ENCODE results near the gene PSRC1. TPM values are rescaled to one million over a fixed set of nuclear protein-coding genes. Genes with fewer than 3 reads are reported as not detected.

The PSRC1 gene
- total and polyA plus RNA-seq, 2 donors (not counting 3 experiments of a cell fraction or from before 2014, with no cell fraction given), result 25.0 to 29.3 TPM

DNA sequence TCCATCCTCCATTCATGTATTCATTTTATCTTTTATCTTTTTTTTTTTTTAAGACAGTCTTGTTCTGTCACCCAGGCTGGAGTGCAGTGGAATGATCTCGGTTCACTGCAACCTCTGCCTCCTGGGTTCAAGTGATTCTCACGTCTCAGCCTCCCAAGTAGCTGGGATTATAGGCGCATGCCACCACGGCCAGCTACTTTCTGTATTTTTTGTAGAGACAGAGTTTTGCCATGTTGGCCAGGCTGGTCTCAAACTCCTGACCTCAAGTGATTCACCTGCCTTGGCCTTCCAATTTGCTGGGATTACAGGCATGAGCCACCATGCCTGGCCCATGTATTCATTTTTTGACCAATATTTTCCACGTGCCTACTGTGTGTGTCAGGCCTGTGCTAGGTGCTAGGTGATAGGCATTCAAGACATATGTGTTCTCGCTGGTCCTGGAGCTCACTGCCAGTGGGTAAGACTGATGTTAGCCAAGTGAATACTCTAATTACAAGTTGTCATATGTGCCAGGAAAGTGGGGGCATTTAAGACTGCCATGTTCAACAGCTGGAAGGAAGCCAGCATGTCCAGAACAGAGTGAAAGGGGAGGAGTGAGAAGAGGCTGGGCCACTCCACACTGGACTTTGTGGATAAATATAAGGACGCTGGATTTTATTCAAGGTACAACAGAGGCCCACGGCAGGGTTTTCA, 38.9 kb downstream of the PSRC1 start:
- Histone ChIP-seq H3K27me3 (ENCODE audit: control insufficient read depth in 2 of 2, insufficient read depth in 2 of 2, low read length in 2 of 2) (peaks cover 14 to 17% of the 10 kb centered on the region in 2 experiments), H3K79me2 (ENCODE audit: control insufficient read depth, insufficient read depth, low read length) (no peaks in the 10 kb centered on the region), H3K9me3 (replicated peaks; ENCODE audit: control insufficient read depth, insufficient read depth, low read length) (no peaks in the 10 kb centered on the region), H3K27ac (ENCODE audit: insufficient read depth, low read depth, low read length) (no peak overlapping the region), H4K20me1 (replicated peaks; ENCODE audit: control insufficient read depth, extremely low read depth, insufficient read depth, low read length) (no peaks in the 10 kb centered on the region), H3K4me3 (replicated peaks in 1 of 3; ENCODE audit: insufficient read depth in 1 of 3, low read depth in 1 of 3, low read length in 3 of 3) (no peak overlapping the region), H3K9me1 (replicated peaks; ENCODE audit: control insufficient read depth, extremely low read depth, insufficient read depth, low read length) (no peaks in the 10 kb centered on the region), H3K9ac (replicated peaks; ENCODE audit: extremely low read depth, insufficient read depth, low read length) (no peak overlapping the region), H3K4me1 (ENCODE audit: control insufficient read depth, extremely low read depth, insufficient read depth, low read length) (no peaks in the 10 kb centered on the region), H3K36me3 (ENCODE audit: control insufficient read depth in 2 of 2, extremely low read depth in 1 of 2, insufficient read depth in 2 of 2, low read length in 2 of 2) (peaks cover 0 to 2% of the 10 kb centered on the region in 2 experiments), H3K4me2 (ENCODE audit: insufficient read depth, low read length) (no peak overlapping the region), H2AFZ (ENCODE audit: low read depth, low read length) (no peak overlapping the region)
- ChIA-PET CTCF (interaction anchor here (1.4 kb wide), 2 partner anchors 10 to 37 kb away, joined by 3 read pairs; no protein-coding TSS in a partner anchor), POLR2A (no interaction called here)
- TF ChIP-seq POLR2A (IDR thresholded peaks at IDR 0.05; ENCODE audit: low read depth, low read length) (no peak), FOS (IDR thresholded peaks at IDR 0.05; ENCODE audit: borderline replicate concordance, insufficient read depth, low read length) (no peak), MYC (IDR thresholded peaks at IDR 0.05; ENCODE audit: low read depth, low read length) (no peak), POLR2AphosphoS5 (IDR thresholded peaks at IDR 0.05; ENCODE audit: insufficient read depth, low read depth, low read length) (no peak), EZH2 (IDR thresholded peaks at IDR 0.05; ENCODE audit: borderline replicate concordance, low read depth, low read length, severe bottlenecking) (no peak), JUN (IDR thresholded peaks at IDR 0.05; ENCODE audit: borderline replicate concordance, insufficient read depth, insufficient read length, low read depth) (no peak), GATA2 (IDR thresholded peaks at IDR 0.05; ENCODE audit: insufficient read depth, insufficient read length, low read depth, low read length) (no peak)
- TF ChIP-seq, protein P1, sequence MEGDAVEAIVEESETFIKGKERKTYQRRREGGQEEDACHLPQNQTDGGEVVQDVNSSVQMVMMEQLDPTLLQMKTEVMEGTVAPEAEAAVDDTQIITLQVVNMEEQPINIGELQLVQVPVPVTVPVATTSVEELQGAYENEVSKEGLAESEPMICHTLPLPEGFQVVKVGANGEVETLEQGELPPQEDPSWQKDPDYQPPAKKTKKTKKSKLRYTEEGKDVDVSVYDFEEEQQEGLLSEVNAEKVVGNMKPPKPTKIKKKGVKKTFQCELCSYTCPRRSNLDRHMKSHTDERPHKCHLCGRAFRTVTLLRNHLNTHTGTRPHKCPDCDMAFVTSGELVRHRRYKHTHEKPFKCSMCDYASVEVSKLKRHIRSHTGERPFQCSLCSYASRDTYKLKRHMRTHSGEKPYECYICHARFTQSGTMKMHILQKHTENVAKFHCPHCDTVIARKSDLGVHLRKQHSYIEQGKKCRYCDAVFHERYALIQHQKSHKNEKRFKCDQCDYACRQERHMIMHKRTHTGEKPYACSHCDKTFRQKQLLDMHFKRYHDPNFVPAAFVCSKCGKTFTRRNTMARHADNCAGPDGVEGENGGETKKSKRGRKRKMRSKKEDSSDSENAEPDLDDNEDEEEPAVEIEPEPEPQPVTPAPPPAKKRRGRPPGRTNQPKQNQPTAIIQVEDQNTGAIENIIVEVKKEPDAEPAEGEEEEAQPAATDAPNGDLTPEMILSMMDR (IDR thresholded peaks at IDR 0.05; ENCODE audit: extremely low read depth in 1 of 2, insufficient read depth in 1 of 2, low read depth in 1 of 2, low read length in 2 of 2), result no peak
- TF ChIP-seq, protein P2, sequence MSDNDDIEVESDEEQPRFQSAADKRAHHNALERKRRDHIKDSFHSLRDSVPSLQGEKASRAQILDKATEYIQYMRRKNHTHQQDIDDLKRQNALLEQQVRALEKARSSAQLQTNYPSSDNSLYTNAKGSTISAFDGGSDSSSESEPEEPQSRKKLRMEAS (IDR thresholded peaks at IDR 0.05; ENCODE audit: insufficient read depth, insufficient read length), result no peak
- no TSS peak for BruUV-seq (replicated peaks)
- intact Hi-C loops (cut with micrococcal nuclease), result loop anchor here (1.0 kb wide), 1 partner anchor 39 kb away; the partner anchor contains the start of gene PSRC1
- FAIRE-seq (no peak), DNase-seq (ENCODE audit: low read depth, low spot score) (no peak)
- dilution Hi-C loops (cut with MboI; ENCODE audit: extremely low pct_ligation_motif_present, low sequenced_read_pairs), result no loop called here

Measured in endothelial cell of umbilical vein (primary cell).